Measurements from ENCODE around the gene MYO10. TPM values are rescaled to one million over a fixed set of nuclear protein-coding genes. Genes with fewer than 3 reads are reported as not detected.

The MYO10 gene
- total and polyA plus RNA-seq, 2 of the 8 experiments (the other 6 are each of a cell fraction or from before 2014, with no cell fraction given) = 21.5 to 107 TPM

DNA sequence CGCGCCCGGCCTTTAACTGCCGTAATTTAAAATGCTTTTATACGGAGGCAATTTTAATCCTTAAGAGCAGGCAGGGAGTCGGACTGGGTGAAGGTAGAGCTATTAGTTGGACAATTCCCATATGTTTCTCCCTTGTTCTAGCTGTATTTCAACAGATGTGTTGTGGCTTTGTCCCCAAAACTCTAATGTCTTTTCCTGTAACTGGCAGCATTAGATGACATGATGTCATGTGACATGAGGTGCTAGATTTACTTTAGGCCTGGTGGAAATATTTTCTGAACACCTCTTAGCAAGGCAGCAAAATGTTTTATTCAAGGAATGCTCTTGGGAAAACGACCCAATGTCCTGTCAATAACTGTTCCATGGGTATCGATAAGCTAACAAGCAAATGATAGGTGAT, 8.5 kb downstream of the MYO10 start:
- Histone ChIP-seq H3K4me1 (replicated peaks in 1 of 4; ENCODE audit: control insufficient read depth in 3 of 4, insufficient read depth in 4 of 4, low read length in 3 of 4) (peaks cover 0 to 12% (median 1%) of the 10 kb centered on the region in 4 experiments; a peak in 4 of 7 replicates), H3K4me2 (ENCODE audit: insufficient read depth in 1 of 2, low read depth in 2 of 2, low read length in 2 of 2) (no peak overlapping the region), H3K23me2 (ENCODE audit: low read depth, low read length) (no peaks in the 10 kb centered on the region), H3K79me1 (ENCODE audit: low read depth, low read length) (peaks cover 5% of the 10 kb centered on the region; the same call in 1 of the 2 replicates), H4K91ac (replicated peaks; ENCODE audit: insufficient read length, low read length) (no peak overlapping the region), H2BK15ac (ENCODE audit: low read length) (no peak overlapping the region), H3K9me3 (ENCODE audit: insufficient read depth in 2 of 2, low read depth in 1 of 2, low read length in 1 of 2) (no peaks in the 10 kb centered on the region), H3K14ac (ENCODE audit: insufficient read length) (no peak overlapping the region), H2BK5ac (ENCODE audit: low read depth, low read length) (no peak overlapping the region), H2BK20ac (ENCODE audit: low read length) (no peak overlapping the region), H4K8ac (ENCODE audit: extremely low read depth, insufficient read depth, low read length) (no peak overlapping the region), H3K23ac (ENCODE audit: insufficient read length) (no peak overlapping the region), H3K4me3 (ENCODE audit: extremely low read depth in 1 of 4, insufficient read depth in 2 of 4, low read depth in 3 of 4, low read length in 4 of 4) (no peak overlapping the region), H2BK120ac (replicated peaks; ENCODE audit: low read depth, low read length) (no peak overlapping the region), H3K27me3 (replicated peaks in 1 of 4; ENCODE audit: control insufficient read depth in 3 of 4, extremely low read depth in 1 of 4, insufficient read depth in 3 of 4, low read length in 3 of 4) (no peaks in the 10 kb centered on the region; a peak in 1 of 7 replicates), H2AFZ (ENCODE audit: low read length) (no peak overlapping the region), H3K36me3 (ENCODE audit: control insufficient read depth in 2 of 4, insufficient read depth in 4 of 4, low read length in 3 of 4) (no peaks in the 10 kb centered on the region), H2BK12ac (ENCODE audit: low read depth, low read length) (no peak overlapping the region), H4K5ac (ENCODE audit: insufficient read length, low read depth, low read length) (no peak overlapping the region), H3K9ac (replicated peaks in 1 of 4; ENCODE audit: extremely low read depth in 1 of 4, low read depth in 3 of 4, low read length in 3 of 4) (no peak overlapping the region), H2AK5ac (ENCODE audit: low read depth, low read length) (no peak overlapping the region), H4K20me1 (replicated peaks in 1 of 2; ENCODE audit: control insufficient read depth in 1 of 2, insufficient read depth in 2 of 2, low read length in 2 of 2) (peaks cover 2 to 21% of the 10 kb centered on the region in 2 experiments), H3K18ac (ENCODE audit: extremely low read depth, low read length) (no peak overlapping the region), H3K79me2 (ENCODE audit: control insufficient read depth in 1 of 2, insufficient read depth in 2 of 2, low read length in 2 of 2) (peaks cover 7 to 82% of the 10 kb centered on the region in 2 experiments; a peak in 2 of 4 replicates), H3K4ac (replicated peaks; ENCODE audit: insufficient read length, low read depth, low read length) (no peak overlapping the region), H3K56ac (replicated peaks; ENCODE audit: insufficient read length, low read depth, low read length) (no peak overlapping the region), H3K27ac (ENCODE audit: low read depth, low read length) (no peak overlapping the region)
- DNase-seq (ENCODE audit: low read depth in 1 of 2, low spot score in 2 of 2) = no peak
- ChIA-PET CTCF (ENCODE audit: partially characterized antibody) (interaction anchor here (1.1 to 2.0 kb wide), 2 partner anchors 13 to 262 kb away, joined by 4 to 8 read pairs; no protein-coding TSS in a partner anchor), POLR2A (ENCODE audit: partially characterized antibody) (no interaction called here)
- WGBS, 2 experiments (ENCODE audit: extremely low coverage in 1 of 2, insufficient coverage in 1 of 2, insufficient read length in 1 of 2, insufficient replicate concordance in 2 of 2, low coverage in 1 of 2, low lambda C conversion rate in 2 of 2, missing lambda C conversion rate in 1 of 2) = 89% methylated on average over 8 of the region's 8 CpGs; no CpG with 5 or more reads in 1 of the 2 experiments
- no peak for FAIRE-seq
- TF ChIP-seq TAF1 (IDR thresholded peaks at IDR 0.05; ENCODE audit: low read depth, low read length) (no peak), POU5F1 (IDR thresholded peaks at IDR 0.05; ENCODE audit: low read depth, low read length) (no peak), RBBP5 (IDR thresholded peaks at IDR 0.05; ENCODE audit: borderline replicate concordance, low read depth, low read length) (no peak), CEBPB (IDR thresholded peaks at IDR 0.05; ENCODE audit: low read depth, low read length) (no peak), POLR2AphosphoS5 (IDR thresholded peaks at IDR 0.05; ENCODE audit: low read depth, low read length) (no peak), TAF7 (optimal IDR thresholded peaks at IDR 0.05; ENCODE audit: borderline replicate concordance, low read depth, low read length) (no peak)
